ENCODE measurements around the gene TMEM51. TPM values are rescaled to one million over a fixed set of nuclear protein-coding genes. Genes with fewer than 3 reads are reported as not detected.

Gene TMEM51
- total RNA-seq, 2 donors from 2014 or later, result 4.3 to 6.4 TPM

GRCh38 chr1:15187175-15188129, 33.9 kb downstream of the TMEM51 start:
- intact Hi-C loops (cut with DNase I), result no loop called here
- DNase-seq (ENCODE audit: low spot score), result peak; percentile 58

GRCh38 chr1:15188130-15188524, 34.6 kb downstream of the TMEM51 start:
- no peak for DNase-seq (ENCODE audit: low spot score)

GRCh38 chr1:15188678-15189077, 35.1 kb downstream of the TMEM51 start:
- no peak for DNase-seq (ENCODE audit: low spot score)
- intact Hi-C loops (cut with DNase I), result no loop called here

More at GRCh38 chr1:15188130-15188524, 34.6 kb downstream of the TMEM51 start:
- intact Hi-C loops (cut with DNase I), result no loop called here

GRCh38 chr1:15189692-15190370, 36.3 kb downstream of the TMEM51 start:
- no peak for DNase-seq (ENCODE audit: low spot score)
- intact Hi-C loops (cut with DNase I), result no loop called here

GRCh38 chr1:15191267-15191666, 37.7 kb downstream of the TMEM51 start:
- DNase-seq (ENCODE audit: low spot score), result no peak
- intact Hi-C loops (cut with DNase I), result no loop called here

GRCh38 chr1:15191770-15192169, 38.2 kb downstream of the TMEM51 start:
- intact Hi-C loops (cut with DNase I), result no loop called here
- DNase-seq (ENCODE audit: low spot score), result no peak

- DNase-seq (ENCODE audit: low spot score), result peak; percentile 42
- intact Hi-C loops (cut with DNase I), result no loop called here
Observed at GRCh38 chr1:15192916-15193550, 39.5 kb downstream of the TMEM51 start.

GRCh38 chr1:15195420-15196052, 42.0 kb downstream of the TMEM51 start:
- intact Hi-C loops (cut with DNase I), result no loop called here
- DNase-seq (ENCODE audit: low spot score), result no peak

- no peak for DNase-seq (ENCODE audit: low spot score)
- intact Hi-C loops (cut with DNase I), result no loop called here
Observed at GRCh38 chr1:15196069-15196468, 42.5 kb downstream of the TMEM51 start.

- DNase-seq (ENCODE audit: low spot score), result no peak
- intact Hi-C loops (cut with DNase I), result no loop called here
Observed at GRCh38 chr1:15196807-15197530, 43.4 kb downstream of the TMEM51 start.

- intact Hi-C loops (cut with DNase I), result no loop called here
- DNase-seq (ENCODE audit: low spot score), result peak; percentile 51
Observed at GRCh38 chr1:15197591-15198447, 44.3 kb downstream of the TMEM51 start.

- peak; percentile 52 for DNase-seq (ENCODE audit: low spot score)
- intact Hi-C loops (cut with DNase I), result no loop called here
Observed at GRCh38 chr1:15198684-15199083, 45.1 kb downstream of the TMEM51 start.

GRCh38 chr1:15201221-15201620, 47.7 kb downstream of the TMEM51 start:
- intact Hi-C loops (cut with DNase I), result no loop called here
- no peak for DNase-seq (ENCODE audit: low spot score)

GRCh38 chr1:15201849-15202551, 48.5 kb downstream of the TMEM51 start:
- DNase-seq (ENCODE audit: low spot score), result peak; percentile 37
- intact Hi-C loops (cut with DNase I), result no loop called here

GRCh38 chr1:15204931-15205330, 51.4 kb downstream of the TMEM51 start:
- no peak for DNase-seq (ENCODE audit: low spot score)
- intact Hi-C loops (cut with DNase I), result no loop called here

- DNase-seq (ENCODE audit: low spot score), result peak; percentile 46
- intact Hi-C loops (cut with DNase I), result no loop called here
Observed at GRCh38 chr1:15205586-15206346, 52.2 kb downstream of the TMEM51 start.
